ENCODE results near the gene SERTM1. TPM values are rescaled to one million over a fixed set of nuclear protein-coding genes. Genes with fewer than 3 reads are reported as not detected.

SERTM1 gene
- total RNA-seq, 2 experiments from 2014 or later, result not detected

- no peaks in the 10 kb centered on the region for H3K9me3 Mint-ChIP-seq
- no peaks in the 10 kb centered on the region for H3K27me3 Mint-ChIP-seq
- H3K36me3 Mint-ChIP-seq, result no peaks in the 10 kb centered on the region
- DNase-seq, result no peak
- H3K4me3 Mint-ChIP-seq, result no peak overlapping the region
- no peak overlapping the region for H3K27ac Mint-ChIP-seq
- no peaks in the 10 kb centered on the region for H3K4me1 Mint-ChIP-seq
Measured at GRCh38 chr13:36728006-36728405, 54.2 kb downstream of the SERTM1 start.

GRCh38 chr13:36736119-36736726, 62.4 kb downstream of the SERTM1 start:
- Mint-ChIP-seq H3K4me3 (no peak overlapping the region), H3K9me3 (no peaks in the 10 kb centered on the region), H3K36me3 (no peaks in the 10 kb centered on the region), H3K4me1 (no peaks in the 10 kb centered on the region), H3K27me3 (peaks cover 6% of the 10 kb centered on the region), H3K27ac (no peak overlapping the region)
- DNase-seq, result peak; percentile 3

- no peaks in the 10 kb centered on the region for H3K4me1 Mint-ChIP-seq
Measured at GRCh38 chr13:36737524-36738083, 63.8 kb downstream of the SERTM1 start.

GRCh38 chr13:36745436-36745835, 71.6 kb downstream of the SERTM1 start:
- Mint-ChIP-seq H3K4me3 (no peak overlapping the region), H3K9me3 (no peaks in the 10 kb centered on the region), H3K4me1 (no peaks in the 10 kb centered on the region), H3K27me3 (no peaks in the 10 kb centered on the region), H3K27ac (no peak overlapping the region), H3K36me3 (no peaks in the 10 kb centered on the region)
- DNase-seq, result no peak

More at GRCh38 chr13:36737524-36738083, 63.8 kb downstream of the SERTM1 start:
- Mint-ChIP-seq H3K27ac (no peak overlapping the region), H3K9me3 (no peaks in the 10 kb centered on the region), H3K36me3 (no peaks in the 10 kb centered on the region), H3K4me3 (no peak overlapping the region), H3K27me3 (peaks cover 6% of the 10 kb centered on the region)
- DNase-seq, result no peak

GRCh38 chr13:36746051-36746450, 72.2 kb downstream of the SERTM1 start:
- no peaks in the 10 kb centered on the region for H3K9me3 Mint-ChIP-seq
- H3K4me1 Mint-ChIP-seq, result no peaks in the 10 kb centered on the region
- H3K36me3 Mint-ChIP-seq, result no peaks in the 10 kb centered on the region
- H3K4me3 Mint-ChIP-seq, result no peak overlapping the region
- no peak for DNase-seq
- no peaks in the 10 kb centered on the region for H3K27me3 Mint-ChIP-seq
- H3K27ac Mint-ChIP-seq, result no peak overlapping the region

Other genes starting within 250 kb of the SERTM1 start
- gene CCNA1, start 241.5 kb upstream of the SERTM1 start, total RNA-seq, result under 1 TPM in 1 of 2 experiments, not detected in 1; 0.16 TPM
- 10 to 100 TPM; 12.6 to 15.6 TPM for gene RFXAP, start 145.2 kb downstream of the SERTM1 start, total RNA-seq
- gene SMAD9, start 246.2 kb downstream of the SERTM1 start, total RNA-seq, result under 1 TPM; 0.10 to 0.54 TPM

Data from activated naive CD8-positive, alpha-beta T cell treated with anti-CD3 and anti-CD28 coated beads for 36 hours (primary cell).